Right atrium auricular region (tissue), 2 donors: ENCODE measurements around the gene BMPR1A. TPM values are rescaled to one million over a fixed set of nuclear protein-coding genes. Genes with fewer than 3 reads are reported as not detected.
A peak's percentile ranks its signal among the peaks of the same experiment; 100 is the strongest.
"Not testable (repeated sequence)": the region's sequence is repeated elsewhere in the genome, so short reads cannot be mapped to it uniquely, and the experiment has no call there.

Experiments used
- DNase-seq: peaks from one replicate; pipeline ENCODE4 v3.0.0-alpha.2; 2019; ENCODE audit warnings: low spot score
- H3K27ac ChIP-seq, 2 donors: fragments of 200-600 bp; sonication (generic); 1 replicate in 1 of 2; 2 replicates in 1 of 2; pipeline ENCODE4 v1.5.1; 2016 to 2019
- H3K27me3 ChIP-seq, 2 donors: fragments of 200-600 bp; sonication (generic); one replicate each; pipeline versions ENCODE4 v1.5.1 to v1.6.0; 2017 to 2019
- H3K36me3 ChIP-seq: fragments of 200-600 bp; sonication (generic); one replicate; pipeline ENCODE4 v1.5.1; 2016
- H3K4me1 ChIP-seq, 2 donors: fragments of 200-600 bp; sonication (generic); one replicate each; pipeline versions ENCODE4 v1.5.1 to v1.6.0; 2017 to 2019
- H3K4me3 ChIP-seq, 2 donors: fragments of 200-600 bp; sonication (generic); 1 replicate in 1 of 2; 2 replicates in 1 of 2; pipeline ENCODE4 v1.5.1; 2017 to 2019; ENCODE audit warnings: mild to moderate bottlenecking in 1 of 2, moderate library complexity in 1 of 2
- H3K9me3 ChIP-seq, 2 donors: fragments of 200-600 bp; sonication (generic); one replicate each; pipeline ENCODE4 v1.5.1; 2019
- total RNA-seq, 2 donors: library from RNA; depleted of rRNA; stranded (reverse); fragments of >200 nt; gene quantifications; one replicate each; pipeline ENCODE4 v1.1.0, GENCODE V29; 2016
- TF ChIP-seq, protein P1 (sequence below), 2 donors: fragments of 200-600 bp; sonication (generic); IDR thresholded peaks; one replicate each; pipeline ENCODE4 v1.5.1; 2019; ENCODE audit warnings: antibody characterized with exemption in 2 of 2

Gene BMPR1A
- total RNA-seq, 2 donors from 2014 or later: 28.6 to 41.2 TPM

DNA sequence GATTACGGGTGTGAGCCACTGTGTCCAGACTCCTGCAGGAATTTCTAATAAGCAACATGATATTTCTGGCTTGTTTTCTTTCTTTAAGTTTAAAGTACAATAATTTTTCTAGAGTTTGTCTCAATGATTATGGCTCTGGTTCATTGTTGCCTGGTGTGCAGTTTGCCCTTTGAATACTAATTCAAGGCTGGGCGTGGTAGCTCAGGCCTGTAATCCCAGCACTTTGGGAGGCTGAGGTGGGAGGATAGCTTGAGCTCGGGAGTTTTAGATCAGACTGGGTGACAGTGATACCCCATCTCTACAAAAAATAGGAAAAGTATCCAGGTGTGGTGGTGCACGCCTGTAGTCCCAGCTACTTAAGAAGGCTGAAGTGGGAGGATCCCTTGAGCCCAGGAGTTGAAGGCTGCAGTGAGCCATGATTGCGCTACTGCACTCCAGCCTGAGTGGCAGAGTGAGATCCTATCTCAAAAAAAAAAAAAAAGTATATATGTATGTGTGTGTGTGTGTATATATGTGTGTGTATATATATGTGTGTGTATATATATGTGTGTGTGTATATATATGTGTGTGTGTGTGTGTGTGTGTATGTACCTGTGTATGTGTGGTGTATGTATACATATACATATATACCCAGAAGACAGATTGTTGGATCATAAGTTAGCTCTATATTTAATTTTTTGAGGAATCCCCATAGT lies 220.1 kb downstream of the BMPR1A start:
- Histone ChIP-seq H3K27me3 (no peaks in the 10 kb centered on the region), H3K36me3 (no peaks in the 10 kb centered on the region), H3K27ac (no peak overlapping the region), H3K9me3 (no peaks in the 10 kb centered on the region), H3K4me1 (peaks cover 0 to 24% of the 10 kb centered on the region in 2 donors), H3K4me3 (no peak overlapping the region)
- DNase-seq: no peak
- TF ChIP-seq, protein P1, sequence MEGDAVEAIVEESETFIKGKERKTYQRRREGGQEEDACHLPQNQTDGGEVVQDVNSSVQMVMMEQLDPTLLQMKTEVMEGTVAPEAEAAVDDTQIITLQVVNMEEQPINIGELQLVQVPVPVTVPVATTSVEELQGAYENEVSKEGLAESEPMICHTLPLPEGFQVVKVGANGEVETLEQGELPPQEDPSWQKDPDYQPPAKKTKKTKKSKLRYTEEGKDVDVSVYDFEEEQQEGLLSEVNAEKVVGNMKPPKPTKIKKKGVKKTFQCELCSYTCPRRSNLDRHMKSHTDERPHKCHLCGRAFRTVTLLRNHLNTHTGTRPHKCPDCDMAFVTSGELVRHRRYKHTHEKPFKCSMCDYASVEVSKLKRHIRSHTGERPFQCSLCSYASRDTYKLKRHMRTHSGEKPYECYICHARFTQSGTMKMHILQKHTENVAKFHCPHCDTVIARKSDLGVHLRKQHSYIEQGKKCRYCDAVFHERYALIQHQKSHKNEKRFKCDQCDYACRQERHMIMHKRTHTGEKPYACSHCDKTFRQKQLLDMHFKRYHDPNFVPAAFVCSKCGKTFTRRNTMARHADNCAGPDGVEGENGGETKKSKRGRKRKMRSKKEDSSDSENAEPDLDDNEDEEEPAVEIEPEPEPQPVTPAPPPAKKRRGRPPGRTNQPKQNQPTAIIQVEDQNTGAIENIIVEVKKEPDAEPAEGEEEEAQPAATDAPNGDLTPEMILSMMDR (IDR thresholded peaks at IDR 0.05): no peak

DNA sequence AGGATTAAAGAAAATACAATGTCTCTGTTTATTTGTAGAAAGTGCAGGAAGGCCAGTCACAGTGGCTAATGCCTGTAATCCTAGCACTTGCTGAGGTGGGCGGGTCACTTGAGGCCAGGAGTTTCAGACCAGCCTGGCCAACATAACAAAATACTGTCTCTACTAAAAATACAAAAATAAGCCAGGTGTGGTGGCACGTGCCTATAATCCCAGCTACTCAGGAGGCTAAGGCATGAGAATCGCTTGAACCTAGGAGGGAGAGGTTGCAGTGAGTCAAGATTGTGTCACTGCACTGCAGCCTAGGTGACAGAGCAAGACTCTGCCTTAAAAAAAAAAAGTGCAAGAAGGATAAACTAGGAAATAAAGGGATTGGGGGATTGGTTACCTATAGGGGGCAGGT lies 222.0 kb downstream of the BMPR1A start:
- H3K9me3 ChIP-seq, H3K4me3 ChIP-seq, DNase-seq, H3K27me3 ChIP-seq, H3K36me3 ChIP-seq: not testable (repeated sequence)
- Histone ChIP-seq H3K4me1 (peaks cover 0 to 18% of the 10 kb centered on the region in 2 donors), H3K27ac (peak overlapping the region; percentile 27 to 60)

DNA sequence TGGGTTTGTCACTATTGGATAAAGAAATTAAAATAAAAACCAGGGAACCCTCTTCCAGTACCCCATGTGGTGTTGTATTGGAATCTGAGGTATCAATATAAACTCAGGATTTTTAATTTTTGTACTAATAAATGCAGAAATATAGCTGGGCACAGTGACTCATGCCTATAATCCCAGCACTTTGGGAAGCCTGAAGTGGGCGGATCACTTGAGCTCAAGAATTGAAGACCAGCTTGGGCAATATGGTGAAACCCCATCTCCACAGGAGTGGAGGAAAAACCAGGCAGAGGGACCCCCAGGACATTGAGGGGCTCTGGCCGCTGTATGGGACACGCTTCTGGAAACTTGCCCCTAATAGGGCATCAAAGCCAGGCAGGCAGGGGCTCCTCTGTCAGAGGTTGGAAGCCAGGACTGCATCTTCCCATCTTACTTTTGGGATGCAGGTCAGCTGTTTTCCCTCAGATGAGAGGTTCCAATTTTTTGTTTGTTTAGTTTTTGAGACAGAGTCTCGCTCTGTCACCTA lies 222.9 kb downstream of the BMPR1A start:
- TF ChIP-seq, protein P1 (IDR thresholded peaks at IDR 0.05): no peak
- H3K4me3 ChIP-seq: no peak overlapping the region
- H3K27ac ChIP-seq: peak overlapping the region; percentile 73
- H3K4me1 ChIP-seq: peaks cover 0 to 18% of the 10 kb centered on the region in 2 donors
- no peaks in the 10 kb centered on the region for H3K9me3 ChIP-seq
- no peaks in the 10 kb centered on the region for H3K27me3 ChIP-seq
- no peaks in the 10 kb centered on the region for H3K36me3 ChIP-seq
- no peak for DNase-seq

DNA sequence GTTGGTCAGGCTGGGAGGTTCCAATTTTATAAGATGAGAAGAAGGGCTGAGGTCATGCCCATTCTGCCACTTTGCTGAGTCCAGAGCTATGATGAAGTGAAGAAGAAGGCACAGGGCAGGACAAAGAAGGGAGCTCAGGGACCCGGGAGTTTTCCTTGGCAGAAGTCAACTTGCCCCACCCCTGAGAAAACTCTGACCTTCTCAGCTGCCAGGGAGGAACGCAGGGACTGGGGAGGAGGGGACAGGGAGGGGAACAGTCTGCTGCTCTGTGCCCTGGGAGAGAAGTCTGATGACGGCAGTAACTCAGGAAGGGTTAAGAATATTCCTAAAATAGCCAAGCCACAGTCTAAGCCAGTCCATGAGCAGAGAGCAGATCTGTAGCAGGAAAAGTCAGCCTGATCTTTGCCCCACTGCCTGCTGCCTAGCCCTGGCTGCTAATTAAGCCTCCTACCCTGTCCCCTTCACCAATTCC lies 223.6 kb downstream of the BMPR1A start:
- TF ChIP-seq, protein P1 (IDR thresholded peaks at IDR 0.05): no peak
- Histone ChIP-seq H3K4me3 (no peak overlapping the region), H3K4me1 (peaks cover 0 to 18% of the 10 kb centered on the region in 2 donors), H3K27ac (peak overlapping the region; percentile 73), H3K27me3 (no peaks in the 10 kb centered on the region), H3K9me3 (no peaks in the 10 kb centered on the region), H3K36me3 (no peaks in the 10 kb centered on the region)
- DNase-seq: peak; percentile 77

DNA sequence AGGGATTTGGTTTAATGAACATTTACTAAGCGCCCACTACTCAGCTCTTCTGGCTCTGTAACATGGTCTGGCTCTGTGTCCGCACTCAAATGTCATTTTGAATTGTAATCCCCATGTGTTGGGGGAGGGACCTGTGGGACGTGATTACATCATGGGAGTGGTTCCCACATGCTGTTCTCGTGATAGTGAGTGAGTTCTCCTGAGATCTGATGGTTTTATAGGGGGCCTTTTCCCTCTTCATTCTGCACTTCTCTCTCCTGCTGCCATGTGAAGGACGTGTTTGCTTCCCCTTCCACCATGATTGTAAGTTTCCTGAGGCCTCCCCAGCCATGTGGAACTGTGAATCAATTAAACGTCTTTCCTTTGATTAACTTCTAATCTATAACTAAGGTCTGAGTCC lies 224.6 kb downstream of the BMPR1A start:
- DNase-seq, H3K36me3 ChIP-seq, H3K9me3 ChIP-seq, H3K27me3 ChIP-seq, H3K4me3 ChIP-seq: not testable (repeated sequence)
- peak overlapping the region; percentile 73 for H3K27ac ChIP-seq
- H3K4me1 ChIP-seq: peaks cover 0 to 18% of the 10 kb centered on the region in 2 donors

DNA sequence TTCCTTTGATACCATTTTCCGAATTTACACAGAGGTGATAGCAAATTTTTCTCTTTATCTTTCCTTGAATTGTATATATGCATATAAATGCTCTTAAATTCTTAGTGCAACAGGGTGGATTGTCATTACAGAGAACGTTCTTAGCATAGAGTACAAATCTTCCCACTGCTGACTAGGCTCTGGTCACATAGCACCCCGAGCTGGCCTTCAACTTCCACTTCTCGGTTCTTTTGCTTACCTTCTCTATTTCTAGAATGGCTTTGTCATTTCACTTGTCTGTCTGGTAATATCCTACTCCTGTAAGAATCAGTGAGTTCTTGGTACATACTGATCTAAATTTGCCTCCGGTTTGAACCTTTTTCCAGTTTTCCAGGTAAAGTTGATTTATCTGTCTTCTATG lies 225.3 kb downstream of the BMPR1A start:
- TF ChIP-seq, protein P1 (IDR thresholded peaks at IDR 0.05): no peak
- no peak for DNase-seq
- Histone ChIP-seq H3K27ac (no peak overlapping the region), H3K4me1 (peaks cover 0 to 18% of the 10 kb centered on the region in 2 donors), H3K4me3 (no peak overlapping the region), H3K27me3 (no peaks in the 10 kb centered on the region), H3K9me3 (no peaks in the 10 kb centered on the region), H3K36me3 (no peaks in the 10 kb centered on the region)

Other genes starting within 250 kb of the BMPR1A start
- gene WAPL, start 234.8 kb upstream of the BMPR1A start, total RNA-seq: 10 to 100 TPM; 19.5 to 20.2 TPM
- under 1 TPM; 0.19 to 0.31 TPM for gene OPN4, start 102.1 kb upstream of the BMPR1A start, total RNA-seq
- gene LDB3, start 88.1 kb upstream of the BMPR1A start, total RNA-seq: 100 to 1,000 TPM; 448 to 908 TPM
- gene MMRN2, start 201.0 kb downstream of the BMPR1A start, total RNA-seq: 10 to 100 TPM; 57.0 to 81.3 TPM
- gene SNCG, start 202.0 kb downstream of the BMPR1A start, total RNA-seq: 10 to 100 TPM; 20.9 to 33.8 TPM
- 100 to 1,000 TPM in 1 of 2 donors, 10 to 100 TPM in 1; 67.8 to 195 TPM for gene ADIRF, start 211.9 kb downstream of the BMPR1A start, total RNA-seq